Measurements from ENCODE around the gene BTG4. TPM values are rescaled to one million over a fixed set of nuclear protein-coding genes. Genes with fewer than 3 reads are reported as not detected.
A peak's percentile ranks its signal among the peaks of the same experiment; 100 is the strongest.

Gene BTG4
- total and polyA plus RNA-seq, 9 of the 15 experiments (the other 6 are each of a cell fraction or from before 2014, with no cell fraction given) = not detected

DNA sequence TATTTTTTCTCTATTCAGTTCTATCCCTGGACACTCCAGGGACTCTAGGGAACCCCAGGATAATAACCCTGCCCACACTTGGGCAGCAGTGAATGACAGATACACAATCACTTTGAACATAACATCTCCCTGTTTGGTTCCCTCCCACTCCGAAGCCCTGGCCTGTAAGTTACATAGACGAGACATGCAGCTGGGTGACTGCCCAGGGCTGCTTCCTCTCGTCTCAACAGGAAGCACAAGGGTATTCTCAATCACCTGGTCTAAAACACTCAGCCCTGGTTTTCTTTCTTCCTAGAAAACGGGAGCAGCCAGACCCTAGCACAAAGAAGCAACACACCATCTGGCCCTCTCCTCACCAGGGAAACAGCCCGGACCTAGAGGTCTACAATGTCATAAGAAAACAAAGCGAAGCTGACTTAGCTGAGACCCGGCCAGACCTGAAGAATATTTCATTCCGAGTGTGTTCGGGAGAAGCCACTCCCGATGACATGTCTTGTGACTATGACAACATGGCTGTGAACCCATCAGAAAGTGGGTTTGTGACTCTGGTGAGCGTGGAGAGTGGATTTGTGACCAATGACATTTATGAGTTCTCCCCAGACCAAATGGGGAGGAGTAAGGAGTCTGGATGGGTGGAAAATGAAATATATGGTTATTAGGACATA is 47.7 kb upstream of the BTG4 start (continued):
- TF ChIP-seq, protein P1, sequence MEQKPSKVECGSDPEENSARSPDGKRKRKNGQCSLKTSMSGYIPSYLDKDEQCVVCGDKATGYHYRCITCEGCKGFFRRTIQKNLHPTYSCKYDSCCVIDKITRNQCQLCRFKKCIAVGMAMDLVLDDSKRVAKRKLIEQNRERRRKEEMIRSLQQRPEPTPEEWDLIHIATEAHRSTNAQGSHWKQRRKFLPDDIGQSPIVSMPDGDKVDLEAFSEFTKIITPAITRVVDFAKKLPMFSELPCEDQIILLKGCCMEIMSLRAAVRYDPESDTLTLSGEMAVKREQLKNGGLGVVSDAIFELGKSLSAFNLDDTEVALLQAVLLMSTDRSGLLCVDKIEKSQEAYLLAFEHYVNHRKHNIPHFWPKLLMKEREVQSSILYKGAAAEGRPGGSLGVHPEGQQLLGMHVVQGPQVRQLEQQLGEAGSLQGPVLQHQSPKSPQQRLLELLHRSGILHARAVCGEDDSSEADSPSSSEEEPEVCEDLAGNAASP (IDR thresholded peaks at IDR 0.05) = no peak
- no peak for TF ChIP-seq TEAD1 (CRISPR knock-in tag; IDR thresholded peaks at IDR 0.05)
- no peak for TF ChIP-seq KLF16 (IDR thresholded peaks at IDR 0.05)
- TF ChIP-seq, protein P2, sequence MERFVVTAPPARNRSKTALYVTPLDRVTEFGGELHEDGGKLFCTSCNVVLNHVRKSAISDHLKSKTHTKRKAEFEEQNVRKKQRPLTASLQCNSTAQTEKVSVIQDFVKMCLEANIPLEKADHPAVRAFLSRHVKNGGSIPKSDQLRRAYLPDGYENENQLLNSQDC (CRISPR knock-in tag; IDR thresholded peaks at IDR 0.05) = no peak
- TF ChIP-seq HMG20A (CRISPR knock-in tag; conservative IDR thresholded peaks at IDR 0.05) = no peak
- TF ChIP-seq ZNF316 (IDR thresholded peaks at IDR 0.05) = no peak
- no peak for TF ChIP-seq SOX6 (IDR thresholded peaks at IDR 0.05)
- no peak for TF ChIP-seq MECOM (CRISPR knock-in tag; IDR thresholded peaks at IDR 0.05)
- TF ChIP-seq KLF13 (tag; IDR thresholded peaks at IDR 0.05; ENCODE audit: borderline replicate concordance, low read depth) = no peak

DNA sequence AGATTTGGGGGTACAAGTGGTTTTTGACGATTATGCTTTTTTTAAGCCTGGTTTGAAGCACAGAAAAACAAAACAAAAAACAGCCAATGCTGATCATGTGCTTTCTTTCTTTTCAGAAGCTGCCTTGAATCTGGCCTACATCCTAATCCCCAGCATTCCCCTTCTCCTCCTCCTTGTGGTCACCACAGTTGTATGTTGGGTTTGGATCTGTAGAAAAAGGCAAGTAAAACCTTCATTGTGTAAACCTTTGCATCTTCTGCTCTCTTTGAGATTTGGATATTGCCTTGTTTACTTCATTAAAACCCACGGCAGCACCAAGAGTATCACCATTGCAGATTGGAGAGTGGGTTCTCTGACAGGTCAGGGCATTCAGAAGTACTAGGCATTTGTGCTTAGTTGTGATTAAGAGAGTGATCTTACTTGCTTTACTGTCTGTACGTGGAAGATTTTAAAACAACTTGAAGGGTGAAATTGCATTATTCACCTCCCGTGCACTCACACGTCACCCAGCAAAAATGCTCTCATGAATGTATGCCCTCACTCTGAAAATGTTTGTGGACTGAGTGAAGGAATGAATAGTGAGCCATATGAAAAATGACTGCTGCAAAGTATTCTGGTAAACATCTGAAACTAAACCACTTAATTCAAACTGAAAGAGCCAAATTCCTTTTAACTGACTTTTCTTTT is 45.4 kb upstream of the BTG4 start:
- Histone ChIP-seq H2AFZ (ENCODE audit: low read depth, low read length) (peak overlapping the region; percentile 2; the same call in 1 of the 2 replicates), H3K9ac (ENCODE audit: insufficient read depth in 1 of 2, low read depth in 2 of 2, low read length in 2 of 2) (no peak overlapping the region), H3K9me1 (ENCODE audit: control insufficient read depth, insufficient read depth, low read length) (no peaks in the 10 kb centered on the region), H3K9me3 (replicated peaks; ENCODE audit: control insufficient read depth, insufficient read depth, low read depth, low read length) (no peaks in the 10 kb centered on the region), H3K4me2 (ENCODE audit: insufficient read depth, low read length) (no peak overlapping the region), H4K20me1 (replicated peaks; ENCODE audit: control insufficient read depth, insufficient read depth, low read length) (no peaks in the 10 kb centered on the region), H3K27me3 (ENCODE audit: control insufficient read depth in 2 of 2, insufficient read depth in 2 of 2, low read length in 2 of 2) (no peaks in the 10 kb centered on the region; a peak in 3 of 5 replicates), H3K36me3 (ENCODE audit: control insufficient read depth, insufficient read depth, low read length) (no peaks in the 10 kb centered on the region), H3K4me3 (no peak overlapping the region), H3K79me2 (ENCODE audit: control insufficient read depth, insufficient read depth, low read length) (no peaks in the 10 kb centered on the region), H3K4me1 (replicated peaks in 1 of 2; ENCODE audit: control insufficient read depth in 2 of 2, insufficient read depth in 2 of 2, low read length in 2 of 2) (no peaks in the 10 kb centered on the region), H3K27ac (ENCODE audit: extremely low read depth, low read depth, low read length) (no peak overlapping the region)
- POLR2A ChIA-PET = no interaction called here
- DNase-seq (ENCODE audit: extremely low read depth in 1 of 4, low spot score in 3 of 4) (no peak), FAIRE-seq (no peak), ATAC-seq (no peak)
- intact Hi-C loops (cut with micrococcal nuclease) (no loop called here), in situ Hi-C loops (cut with MboI) (no loop called here)
- no TSS peak for BruUV-seq (replicated peaks)
- CTCF ChIA-PET (ENCODE audit: low intra/inter-chr PET ratio) = no interaction called here
- WGBS (ENCODE audit: insufficient coverage, low coverage, missing lambda C conversion rate) = 8% methylated on average over 5 of the region's 5 CpGs
- TF ChIP-seq SMARCC2 (IDR thresholded peaks at IDR 0.05; ENCODE audit: low read depth) (no peak), RNF2 (IDR thresholded peaks at IDR 0.05) (no peak), ZC3H11A (IDR thresholded peaks at IDR 0.05; ENCODE audit: low read depth, low read length) (no peak), HDAC8 (tag; IDR thresholded peaks at IDR 0.05) (no peak), ZNF561 (CRISPR knock-in tag; conservative IDR thresholded peaks at IDR 0.05) (no peak), ZNF444 (CRISPR knock-in tag; IDR thresholded peaks at IDR 0.05) (no peak), ZNF586 (CRISPR knock-in tag; conservative IDR thresholded peaks at IDR 0.05) (no peak), CHD2 (IDR thresholded peaks at IDR 0.05; ENCODE audit: low read depth, low read length) (no peak), TBL1XR1 (IDR thresholded peaks at IDR 0.05; ENCODE audit: low read length in 2 of 2) (no peak), NFE2 (IDR thresholded peaks at IDR 0.05; ENCODE audit: low read depth) (no peak), MYNN (IDR thresholded peaks at IDR 0.05) (no peak), MYNN (CRISPR knock-in tag; IDR thresholded peaks at IDR 0.05) (no peak)

Measured in K562 (cell line).